NCI-H2171 (cell line): Measurements from ENCODE around the gene DDX17.

Experiments used
- DNase-seq: peaks from one replicate; lab custom pipeline; 2025; lab: John Stamatoyannopoulos, UW

Gene DDX17

GRCh38 chr22:38506118-38506962, at the start of gene DDX17:
DDX17 (minus strand) TSS chr22:38506311.
- peak; percentile 94 for DNase-seq

GRCh38 chr22:38554281-38554680, 48.2 kb upstream of the DDX17 start:
- DNase-seq = no peak

GRCh38 chr22:38549101-38549894, 43.2 kb upstream of the DDX17 start:
- DNase-seq = no peak

- DNase-seq = no peak
Measured at GRCh38 chr22:38540701-38541100, 34.6 kb upstream of the DDX17 start.

GRCh38 chr22:38531251-38531938, 25.3 kb upstream of the DDX17 start:
- DNase-seq = no peak

GRCh38 chr22:38524429-38524828, 18.3 kb upstream of the DDX17 start:
- DNase-seq = no peak

- no peak for DNase-seq
Measured at GRCh38 chr22:38523479-38523878, 17.4 kb upstream of the DDX17 start.

GRCh38 chr22:38523029-38523428, 16.9 kb upstream of the DDX17 start:
- DNase-seq = no peak

- no peak for DNase-seq
Measured at GRCh38 chr22:38519453-38520250, 13.5 kb upstream of the DDX17 start.

- DNase-seq = no peak
Measured at GRCh38 chr22:38518620-38519019, 12.5 kb upstream of the DDX17 start.

GRCh38 chr22:38513063-38513462, 7.0 kb upstream of the DDX17 start:
- no peak for DNase-seq

GRCh38 chr22:38510416-38510970, 4.4 kb upstream of the DDX17 start:
- DNase-seq = no peak

GRCh38 chr22:38505541-38506117, 482 bp downstream of the DDX17 start:
- DNase-seq = peak; percentile 38

- no peak for DNase-seq
Measured at GRCh38 chr22:38504731-38505540, 1.2 kb downstream of the DDX17 start.

- no peak for DNase-seq
Measured at GRCh38 chr22:38503021-38503420, 3.1 kb downstream of the DDX17 start.

- no peak for DNase-seq
Measured at GRCh38 chr22:38501797-38502672, 4.1 kb downstream of the DDX17 start.

- DNase-seq = no peak
Measured at GRCh38 chr22:38497869-38498268, 8.2 kb downstream of the DDX17 start.

- DNase-seq = no peak
Measured at GRCh38 chr22:38494939-38495338, 11.2 kb downstream of the DDX17 start.

- no peak for DNase-seq
Measured at GRCh38 chr22:38494498-38494897, 11.6 kb downstream of the DDX17 start.
